ENCODE results near the gene KCNQ5. TPM values are rescaled to one million over a fixed set of nuclear protein-coding genes. Genes with fewer than 3 reads are reported as not detected.

KCNQ5 gene
- total RNA-seq, 1 experiment from 2014 or later, result 2.0 TPM

DNA sequence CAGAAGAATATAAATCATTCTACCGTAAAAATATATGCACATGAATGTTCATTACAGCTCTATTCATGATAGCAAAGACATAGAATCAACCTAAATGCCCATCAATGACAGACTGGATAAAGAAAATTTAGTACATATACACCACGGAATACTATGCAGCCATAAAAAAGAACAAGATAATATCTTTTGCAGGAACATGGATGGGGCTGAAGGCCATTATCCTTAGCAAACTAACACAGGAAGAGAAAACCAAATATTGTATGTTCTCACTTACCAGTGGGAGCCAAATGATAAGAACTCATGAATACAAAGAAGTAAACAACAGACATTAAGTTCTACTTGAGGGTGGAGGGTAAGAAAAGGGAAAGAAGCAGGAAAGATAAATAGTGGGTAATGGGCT is 595.0 kb downstream of the KCNQ5 start:
- POLR2A ChIA-PET, result no interaction called here
- H3K9me3 Mint-ChIP-seq, result peaks cover 8% of the 10 kb centered on the region

DNA sequence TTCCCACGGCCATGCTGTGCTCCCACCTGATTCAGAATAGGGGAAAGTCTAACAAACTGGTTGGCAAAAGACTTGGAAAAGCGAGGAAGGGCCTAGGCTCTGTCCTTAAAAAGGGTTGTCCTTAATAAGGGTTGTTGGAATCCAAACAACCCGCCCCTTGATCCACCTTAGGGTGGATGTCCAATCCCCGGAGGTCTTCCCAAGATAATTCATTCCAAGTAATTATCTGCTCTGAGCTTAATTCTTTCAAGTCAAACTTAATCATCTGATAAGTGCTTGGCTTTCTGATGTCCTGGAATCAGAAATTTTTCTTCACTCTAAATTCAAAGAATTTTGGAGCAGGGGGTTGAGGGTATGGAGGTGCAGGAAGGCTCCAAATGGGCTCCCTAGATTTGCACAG is 603.5 kb downstream of the KCNQ5 start, which contains the start of gene KHDC1L:
KHDC1L (minus strand) TSS at position 101 of the 400 bp plus-strand sequence; CDS start at position 13, 88 bp downstream.
- ChIA-PET POLR2A (no interaction called here), CTCF (no interaction called here)
- H3K4me3 Mint-ChIP-seq, result no peak within 1 kb of the TSS
- H3K27ac Mint-ChIP-seq, result no peak within 1 kb of the TSS
- peaks cover 5% of the 10 kb centered on the region; the same call in 1 of the 2 replicates for H3K9me3 Mint-ChIP-seq
- no peaks in the 10 kb centered on the region; the same call in 1 of the 2 replicates for H3K36me3 Mint-ChIP-seq
- no peaks in the 10 kb centered on the region for H3K27me3 Mint-ChIP-seq (ENCODE audit: low read depth)
- no peaks in the 10 kb centered on the region; the same call in 1 of the 2 replicates for H3K4me1 Mint-ChIP-seq
- no peak for TF ChIP-seq ZNF423 (CRISPR knock-in tag; IDR thresholded peaks at IDR 0.05)
- TF ChIP-seq, protein P1, sequence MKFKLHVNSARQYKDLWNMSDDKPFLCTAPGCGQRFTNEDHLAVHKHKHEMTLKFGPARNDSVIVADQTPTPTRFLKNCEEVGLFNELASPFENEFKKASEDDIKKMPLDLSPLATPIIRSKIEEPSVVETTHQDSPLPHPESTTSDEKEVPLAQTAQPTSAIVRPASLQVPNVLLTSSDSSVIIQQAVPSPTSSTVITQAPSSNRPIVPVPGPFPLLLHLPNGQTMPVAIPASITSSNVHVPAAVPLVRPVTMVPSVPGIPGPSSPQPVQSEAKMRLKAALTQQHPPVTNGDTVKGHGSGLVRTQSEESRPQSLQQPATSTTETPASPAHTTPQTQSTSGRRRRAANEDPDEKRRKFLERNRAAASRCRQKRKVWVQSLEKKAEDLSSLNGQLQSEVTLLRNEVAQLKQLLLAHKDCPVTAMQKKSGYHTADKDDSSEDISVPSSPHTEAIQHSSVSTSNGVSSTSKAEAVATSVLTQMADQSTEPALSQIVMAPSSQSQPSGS (CRISPR knock-in tag; IDR thresholded peaks at IDR 0.05; ENCODE audit: borderline replicate concordance, low read depth), result no peak
- TF ChIP-seq HMGXB4 (CRISPR knock-in tag; IDR thresholded peaks at IDR 0.05), result no peak
- TF ChIP-seq ETV6 (CRISPR knock-in tag; IDR thresholded peaks at IDR 0.05), result no peak
- TF ChIP-seq, protein P2, sequence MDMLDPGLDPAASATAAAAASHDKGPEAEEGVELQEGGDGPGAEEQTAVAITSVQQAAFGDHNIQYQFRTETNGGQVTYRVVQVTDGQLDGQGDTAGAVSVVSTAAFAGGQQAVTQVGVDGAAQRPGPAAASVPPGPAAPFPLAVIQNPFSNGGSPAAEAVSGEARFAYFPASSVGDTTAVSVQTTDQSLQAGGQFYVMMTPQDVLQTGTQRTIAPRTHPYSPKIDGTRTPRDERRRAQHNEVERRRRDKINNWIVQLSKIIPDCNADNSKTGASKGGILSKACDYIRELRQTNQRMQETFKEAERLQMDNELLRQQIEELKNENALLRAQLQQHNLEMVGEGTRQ (CRISPR knock-in tag; IDR thresholded peaks at IDR 0.05), result no peak
- no peak for TF ChIP-seq TP53 (CRISPR knock-in tag; IDR thresholded peaks at IDR 0.05)
- TF ChIP-seq NFATC4 (CRISPR knock-in tag; IDR thresholded peaks at IDR 0.05), result no peak
- TF ChIP-seq, protein P3, sequence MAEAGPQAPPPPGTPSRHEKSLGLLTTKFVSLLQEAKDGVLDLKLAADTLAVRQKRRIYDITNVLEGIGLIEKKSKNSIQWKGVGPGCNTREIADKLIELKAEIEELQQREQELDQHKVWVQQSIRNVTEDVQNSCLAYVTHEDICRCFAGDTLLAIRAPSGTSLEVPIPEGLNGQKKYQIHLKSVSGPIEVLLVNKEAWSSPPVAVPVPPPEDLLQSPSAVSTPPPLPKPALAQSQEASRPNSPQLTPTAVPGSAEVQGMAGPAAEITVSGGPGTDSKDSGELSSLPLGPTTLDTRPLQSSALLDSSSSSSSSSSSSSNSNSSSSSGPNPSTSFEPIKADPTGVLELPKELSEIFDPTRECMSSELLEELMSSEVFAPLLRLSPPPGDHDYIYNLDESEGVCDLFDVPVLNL (CRISPR knock-in tag; IDR thresholded peaks at IDR 0.05; ENCODE audit: borderline replicate concordance, low read depth), result no peak
- TF ChIP-seq NFYB (CRISPR knock-in tag; conservative IDR thresholded peaks at IDR 0.05; ENCODE audit: low read depth), result no peak
- no peak for TF ChIP-seq CREM (CRISPR knock-in tag; IDR thresholded peaks at IDR 0.05)
- no peak for TF ChIP-seq ESRRA (CRISPR knock-in tag; IDR thresholded peaks at IDR 0.05; ENCODE audit: borderline replicate concordance)
- TF ChIP-seq ZMAT4 (CRISPR knock-in tag; IDR thresholded peaks at IDR 0.05), result no peak
- TF ChIP-seq TEAD4 (CRISPR knock-in tag; IDR thresholded peaks at IDR 0.05), result no peak
- TF ChIP-seq, protein P4, sequence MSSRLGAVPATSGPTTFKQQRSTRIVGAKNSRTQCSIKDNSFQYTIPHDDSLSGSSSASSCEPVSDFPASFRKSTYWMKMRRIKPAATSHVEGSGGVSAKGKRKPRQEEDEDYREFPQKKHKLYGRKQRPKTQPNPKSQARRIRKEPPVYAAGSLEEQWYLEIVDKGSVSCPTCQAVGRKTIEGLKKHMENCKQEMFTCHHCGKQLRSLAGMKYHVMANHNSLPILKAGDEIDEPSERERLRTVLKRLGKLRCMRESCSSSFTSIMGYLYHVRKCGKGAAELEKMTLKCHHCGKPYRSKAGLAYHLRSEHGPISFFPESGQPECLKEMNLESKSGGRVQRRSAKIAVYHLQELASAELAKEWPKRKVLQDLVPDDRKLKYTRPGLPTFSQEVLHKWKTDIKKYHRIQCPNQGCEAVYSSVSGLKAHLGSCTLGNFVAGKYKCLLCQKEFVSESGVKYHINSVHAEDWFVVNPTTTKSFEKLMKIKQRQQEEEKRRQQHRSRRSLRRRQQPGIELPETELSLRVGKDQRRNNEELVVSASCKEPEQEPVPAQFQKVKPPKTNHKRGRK (CRISPR knock-in tag; IDR thresholded peaks at IDR 0.05; ENCODE audit: borderline replicate concordance), result no peak
- TF ChIP-seq ZNF281 (CRISPR knock-in tag; IDR thresholded peaks at IDR 0.05), result no peak
- no peak for TF ChIP-seq OVOL2 (CRISPR knock-in tag; IDR thresholded peaks at IDR 0.05; ENCODE audit: borderline replicate concordance)
- no peak for TF ChIP-seq IRF2 (CRISPR knock-in tag; IDR thresholded peaks at IDR 0.05; ENCODE audit: borderline replicate concordance, low read depth)
- no peak for TF ChIP-seq NR3C1 (CRISPR knock-in tag; conservative IDR thresholded peaks at IDR 0.05; ENCODE audit: low read depth)
- TF ChIP-seq JUN (CRISPR knock-in tag; IDR thresholded peaks at IDR 0.05), result no peak
- TF ChIP-seq ZNF416 (CRISPR knock-in tag; IDR thresholded peaks at IDR 0.05), result no peak
- DNase-seq (ENCODE audit: low spot score) (no peak), ATAC-seq (no peak)

More for the DNA sequence above, 595.0 kb downstream of the KCNQ5 start:
- no peak overlapping the region for H3K4me3 Mint-ChIP-seq
- no peaks in the 10 kb centered on the region for H3K4me1 Mint-ChIP-seq
- DNase-seq (ENCODE audit: low spot score) (no peak), ATAC-seq (no peak)
- CTCF ChIA-PET, result interaction anchor here (0.7 to 0.9 kb wide), 2 partner anchors 110 to 172 kb away, joined by 3 read pairs; no protein-coding TSS in a partner anchor
- no peak overlapping the region for H3K27ac Mint-ChIP-seq
- H3K27me3 Mint-ChIP-seq (ENCODE audit: low read depth), result no peaks in the 10 kb centered on the region; the same call in 1 of the 2 replicates
- peaks cover 4% of the 10 kb centered on the region; the same call in 1 of the 2 replicates for H3K36me3 Mint-ChIP-seq
- TF ChIP-seq TEAD1 (CRISPR knock-in tag; IDR thresholded peaks at IDR 0.05) (no peak), ESRRA (CRISPR knock-in tag; IDR thresholded peaks at IDR 0.05; ENCODE audit: borderline replicate concordance) (no peak)

Measured in WTC11 (cell line).